Glomerular visceral epithelial cell (primary cell): ENCODE results near the gene TM4SF18.

ENCODE experiments used
- DNase-seq: peaks from one replicate; pipeline ENCODE4 v3.0.0-alpha.2; 2016; ENCODE audit errors: extremely low spot score

TM4SF18 gene

GRCh38 chr3:149284034-149284433, 49.4 kb downstream of the TM4SF18 start:
- DNase-seq = no peak

DNA sequence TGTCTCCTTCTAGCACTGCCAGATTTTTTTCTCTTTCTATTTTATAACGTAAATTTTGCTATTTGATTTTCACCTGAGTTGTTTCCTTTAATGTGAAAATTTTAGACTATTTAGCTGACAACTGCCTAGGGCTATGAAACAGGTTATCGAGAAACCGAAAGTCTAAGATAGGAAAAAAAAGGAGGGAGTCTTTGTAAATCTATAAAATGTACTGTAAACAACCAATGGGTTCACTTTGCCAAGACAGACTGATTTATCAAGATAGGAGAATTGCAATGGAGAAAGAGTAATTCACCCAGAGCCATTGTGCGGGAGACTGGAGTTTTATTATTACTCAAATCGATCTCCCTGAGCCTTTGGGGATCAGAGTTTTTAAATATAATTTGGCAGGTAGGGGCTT, 50.0 kb downstream of the TM4SF18 start:
- no peak for DNase-seq

DNA sequence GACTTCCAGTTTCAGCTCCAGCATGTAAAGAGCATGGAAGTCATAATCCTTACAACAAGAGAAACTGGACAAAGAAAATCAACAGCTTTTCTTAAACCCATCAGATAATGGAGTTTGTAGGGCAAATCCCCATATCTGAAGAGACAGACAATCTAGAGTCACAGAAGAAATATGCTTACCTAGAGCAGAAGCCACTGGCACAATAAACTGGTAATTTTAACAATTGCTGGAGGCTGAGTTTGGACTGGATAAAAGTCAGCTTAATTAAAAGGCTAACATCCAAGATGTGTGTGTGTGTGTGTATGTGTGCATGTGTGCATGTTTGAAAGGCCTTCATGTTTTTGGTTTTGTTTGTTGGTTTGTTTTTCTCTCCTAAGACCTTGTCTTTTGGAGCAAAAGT, 50.6 kb downstream of the TM4SF18 start:
- DNase-seq = no peak

GRCh38 chr3:149282322-149282721, 51.1 kb downstream of the TM4SF18 start:
- no peak for DNase-seq

DNA sequence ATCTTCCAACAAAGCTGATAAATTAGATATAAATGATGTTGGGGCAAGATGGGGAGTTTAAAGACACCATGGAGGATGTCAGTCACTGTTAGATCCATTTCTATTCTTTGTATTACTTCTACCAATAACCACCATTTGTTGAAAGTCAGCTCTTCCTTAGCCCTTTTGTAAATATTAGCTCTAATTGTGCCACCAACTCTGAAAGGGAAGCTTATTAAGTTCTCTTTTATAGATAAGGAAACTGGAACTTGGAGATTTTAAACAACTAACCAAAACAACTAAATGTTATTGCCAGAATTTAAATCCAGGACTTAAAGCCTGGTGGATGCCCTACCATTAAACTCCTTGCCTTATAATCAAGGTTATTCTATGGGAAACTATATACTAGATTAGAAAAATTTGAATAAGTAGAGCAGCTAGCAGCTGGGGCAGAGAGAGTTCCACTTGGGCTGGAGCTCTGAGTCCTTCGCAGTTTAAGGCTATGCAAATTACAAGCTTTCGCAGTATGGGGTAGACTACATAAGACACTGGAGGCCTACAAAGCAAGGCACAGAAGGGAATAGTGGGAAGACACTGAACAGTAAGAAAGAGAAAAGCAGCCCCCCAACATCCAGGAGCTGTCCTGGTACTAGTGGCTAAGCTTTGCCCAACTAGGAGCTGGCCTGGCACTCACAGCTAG, 52.6 kb downstream of the TM4SF18 start:
- DNase-seq = no peak

DNA sequence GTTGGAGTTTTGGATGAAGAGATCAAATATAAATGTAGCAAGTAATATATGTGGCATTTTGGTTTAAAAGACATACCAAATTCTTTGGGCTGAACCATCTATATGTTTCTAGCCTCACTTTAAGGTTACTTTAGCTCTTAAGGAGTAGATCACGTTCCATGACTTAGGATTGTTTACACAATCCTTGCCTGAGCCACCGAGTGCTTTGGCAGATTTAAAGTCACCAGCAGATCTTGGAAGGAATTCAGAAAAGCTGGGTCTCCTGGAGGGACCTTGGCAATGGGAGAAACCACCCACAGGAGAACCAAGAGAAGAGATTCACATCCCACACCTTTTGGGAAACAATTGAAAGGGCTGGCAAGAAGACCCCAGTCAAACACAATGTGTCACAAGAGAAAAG, 54.5 kb downstream of the TM4SF18 start:
- no peak for DNase-seq

DNA sequence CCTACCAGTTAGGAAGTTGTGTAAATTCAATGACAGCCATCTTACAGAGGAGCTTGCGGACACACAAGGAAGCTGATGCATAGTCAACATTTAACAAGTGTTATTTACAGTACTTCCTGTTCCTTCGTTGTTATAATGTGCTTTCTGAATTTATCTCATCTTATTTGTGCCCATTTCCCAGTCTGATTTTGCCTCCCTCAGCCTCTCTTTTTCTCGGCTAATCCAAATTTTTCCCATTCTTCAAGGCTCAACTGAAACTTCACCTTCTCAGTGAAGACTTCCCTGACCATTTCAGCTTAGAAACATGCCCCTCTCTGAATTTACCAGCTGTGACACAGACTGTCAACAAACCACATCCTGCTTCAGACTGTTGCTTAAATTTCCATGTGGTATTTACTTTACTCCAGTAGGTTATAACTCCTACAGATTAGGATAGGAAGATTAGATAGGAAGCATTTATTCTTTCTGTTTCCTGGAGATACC, 56.1 kb downstream of the TM4SF18 start:
- DNase-seq = peak; percentile 66

- DNase-seq = no peak
Measured at GRCh38 chr3:149276619-149277018, 56.8 kb downstream of the TM4SF18 start.

GRCh38 chr3:149274220-149274619, 59.2 kb downstream of the TM4SF18 start:
- DNase-seq = no peak

DNA sequence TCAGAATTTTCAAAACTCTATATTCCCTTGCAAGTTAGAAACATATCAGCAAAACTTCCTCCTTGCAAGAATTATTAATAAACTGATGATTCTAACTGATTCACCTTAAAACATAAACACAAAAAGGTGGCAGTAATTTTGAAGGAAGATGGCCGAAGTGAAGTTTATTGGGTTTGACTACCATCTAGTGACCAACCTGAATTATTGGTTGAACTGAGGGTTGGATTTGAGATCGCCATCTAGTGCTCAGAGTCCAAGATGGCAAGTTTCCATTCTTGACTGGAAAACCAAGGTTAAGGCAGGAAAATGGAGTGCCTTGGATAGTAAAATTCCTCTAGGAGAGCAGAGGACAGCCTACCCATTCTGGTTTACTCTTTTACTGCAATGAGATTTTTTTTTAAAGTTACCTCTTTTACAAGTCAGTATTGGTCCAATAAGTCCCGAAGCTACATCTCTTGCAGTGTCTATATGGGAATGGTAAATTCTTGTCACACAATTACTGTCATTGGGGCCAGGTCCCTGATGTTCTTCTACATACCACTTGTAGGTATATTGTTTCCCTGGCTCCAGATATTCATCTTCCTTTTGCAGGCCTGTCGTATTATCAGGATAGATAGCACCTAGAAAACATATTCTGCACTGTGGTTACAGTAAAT, 60.2 kb downstream of the TM4SF18 start:
- peak; percentile 85 for DNase-seq

GRCh38 chr3:149271669-149272068, 61.8 kb downstream of the TM4SF18 start:
- no peak for DNase-seq

DNA sequence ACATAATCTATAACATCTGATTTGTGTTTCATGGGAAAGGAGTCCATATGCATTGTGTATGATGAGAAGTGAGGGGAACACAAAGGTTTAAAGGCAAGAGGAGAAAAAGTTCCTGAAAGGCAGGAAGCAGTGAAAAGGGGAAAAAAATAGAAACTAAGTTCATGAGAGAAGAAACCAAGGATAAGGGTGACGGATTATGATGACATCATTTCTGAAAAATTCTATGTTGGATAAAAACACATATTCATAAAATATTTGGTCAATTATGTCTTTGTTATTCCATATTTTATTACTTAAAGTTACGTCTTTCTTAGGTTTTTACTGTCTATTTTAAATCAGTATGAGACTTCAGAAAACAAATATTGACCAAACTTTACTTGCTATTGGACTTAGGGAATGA, 63.3 kb downstream of the TM4SF18 start:
- no peak for DNase-seq

DNA sequence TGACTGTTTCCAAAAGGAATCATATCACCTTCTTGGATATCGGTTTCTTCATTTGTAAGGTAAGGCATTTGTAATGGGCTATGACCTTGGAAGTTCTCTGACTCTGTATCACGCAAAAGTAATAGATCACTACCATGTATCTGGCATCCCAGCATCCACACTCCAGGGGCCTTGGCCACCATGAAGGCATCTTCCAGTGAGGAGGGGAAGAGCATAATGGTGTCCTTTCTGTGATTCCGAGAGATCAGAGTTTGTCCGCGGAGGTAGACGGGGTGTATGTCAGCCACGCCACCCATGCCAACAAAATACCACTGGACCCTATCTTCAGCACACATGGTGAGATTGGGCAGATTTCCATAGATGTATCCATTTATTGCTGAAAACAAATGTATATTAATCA, 63.7 kb downstream of the TM4SF18 start:
- no peak for DNase-seq
